ENCODE data around the gene GRM4.

GRM4 gene

DNA sequence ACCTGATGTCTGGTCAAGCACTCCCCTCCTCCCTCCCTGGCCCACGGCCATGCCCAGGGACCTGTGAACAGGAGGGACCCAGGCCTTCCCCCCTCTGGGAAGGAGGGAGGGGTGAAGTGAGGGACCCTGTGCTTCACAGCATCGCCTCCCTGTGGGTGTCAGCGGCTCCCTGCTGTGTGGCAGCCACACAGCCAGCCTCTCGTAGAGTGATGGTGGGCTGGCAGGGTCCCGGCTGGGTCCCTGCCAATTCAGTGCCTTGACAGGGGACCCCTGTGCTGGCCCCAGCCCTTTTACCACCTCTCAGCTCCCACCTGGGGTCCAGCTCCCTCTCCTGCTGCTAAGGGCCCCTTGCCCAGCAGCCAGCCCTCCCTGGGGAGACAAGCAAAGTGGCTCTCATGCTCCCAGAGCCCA, 31.3 kb upstream of the GRM4 start:
- Histone ChIP-seq H4K20me1 (ENCODE audit: insufficient read depth, low read length, poor library complexity, severe bottlenecking) (no peaks in the 10 kb centered on the region), H3F3A (ENCODE audit: low read depth) (no peaks in the 10 kb centered on the region), H3K4me3 (ENCODE audit: low read length, poor library complexity, severe bottlenecking) (no peak overlapping the region), H3K36me3 (ENCODE audit: insufficient read depth, low read length) (no peaks in the 10 kb centered on the region), H3K9me2 (replicated peaks; ENCODE audit: low read depth, low read length) (no peaks in the 10 kb centered on the region), H3K9me3 (ENCODE audit: insufficient read depth, low read depth, low read length) (no peaks in the 10 kb centered on the region), H2AFZ (ENCODE audit: low read length) (no peak overlapping the region), H3K27me3 (ENCODE audit: insufficient read depth, low read length, poor library complexity, severe bottlenecking) (no peaks in the 10 kb centered on the region), H3K9ac (ENCODE audit: low read depth, low read length, poor library complexity, severe bottlenecking) (no peak overlapping the region), H3K79me2 (ENCODE audit: insufficient read depth, low read length) (no peaks in the 10 kb centered on the region), H3K4me2 (ENCODE audit: low read depth, low read length, poor library complexity, severe bottlenecking) (no peak overlapping the region), H3K4me1 (ENCODE audit: insufficient read depth, low read length, poor library complexity, severe bottlenecking) (peaks cover 3% of the 10 kb centered on the region)
- TF ChIP-seq, protein P1, sequence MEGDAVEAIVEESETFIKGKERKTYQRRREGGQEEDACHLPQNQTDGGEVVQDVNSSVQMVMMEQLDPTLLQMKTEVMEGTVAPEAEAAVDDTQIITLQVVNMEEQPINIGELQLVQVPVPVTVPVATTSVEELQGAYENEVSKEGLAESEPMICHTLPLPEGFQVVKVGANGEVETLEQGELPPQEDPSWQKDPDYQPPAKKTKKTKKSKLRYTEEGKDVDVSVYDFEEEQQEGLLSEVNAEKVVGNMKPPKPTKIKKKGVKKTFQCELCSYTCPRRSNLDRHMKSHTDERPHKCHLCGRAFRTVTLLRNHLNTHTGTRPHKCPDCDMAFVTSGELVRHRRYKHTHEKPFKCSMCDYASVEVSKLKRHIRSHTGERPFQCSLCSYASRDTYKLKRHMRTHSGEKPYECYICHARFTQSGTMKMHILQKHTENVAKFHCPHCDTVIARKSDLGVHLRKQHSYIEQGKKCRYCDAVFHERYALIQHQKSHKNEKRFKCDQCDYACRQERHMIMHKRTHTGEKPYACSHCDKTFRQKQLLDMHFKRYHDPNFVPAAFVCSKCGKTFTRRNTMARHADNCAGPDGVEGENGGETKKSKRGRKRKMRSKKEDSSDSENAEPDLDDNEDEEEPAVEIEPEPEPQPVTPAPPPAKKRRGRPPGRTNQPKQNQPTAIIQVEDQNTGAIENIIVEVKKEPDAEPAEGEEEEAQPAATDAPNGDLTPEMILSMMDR (conservative IDR thresholded peaks at IDR 0.05; ENCODE audit: low read length), result no peak
- no peak for TF ChIP-seq EZH2phosphoT487 (IDR thresholded peaks at IDR 0.05; ENCODE audit: borderline replicate concordance)

DNA sequence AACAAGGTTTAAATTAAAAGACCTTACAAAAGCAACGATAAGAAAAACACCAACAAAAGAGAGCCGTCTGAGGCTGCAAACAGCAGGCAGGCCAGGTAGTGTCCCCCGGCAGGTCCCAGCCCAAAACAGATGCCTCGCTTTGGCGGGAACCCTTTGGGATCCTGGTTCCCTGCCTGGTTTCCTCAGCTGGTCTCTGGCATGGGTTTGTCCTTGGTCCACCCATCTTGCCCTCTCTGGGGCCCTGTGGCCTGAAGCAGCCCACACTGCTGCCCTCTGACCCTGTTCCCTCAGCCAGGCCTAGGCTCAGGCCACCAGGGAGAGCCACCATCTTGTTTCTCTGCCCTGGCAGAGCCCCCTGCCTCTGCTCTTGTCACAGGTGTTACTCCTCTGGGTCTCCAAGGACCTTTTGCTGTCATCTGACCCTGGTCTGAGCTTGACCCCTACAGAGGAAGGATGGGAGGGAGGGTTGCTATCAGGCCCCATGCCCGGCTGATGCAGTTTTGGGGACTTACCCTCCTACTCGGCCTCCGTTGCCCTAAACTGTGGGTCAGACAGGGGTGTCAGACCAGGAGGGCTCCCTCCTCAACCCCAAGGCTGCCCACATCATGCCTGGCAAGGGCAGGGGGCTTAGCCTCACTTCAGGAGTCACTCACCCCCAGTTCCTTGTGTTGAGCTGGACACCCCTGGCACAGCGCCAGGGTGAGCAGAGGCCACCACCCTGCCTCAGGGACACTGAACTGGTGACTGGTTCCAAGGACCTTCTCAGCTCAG, 30.6 kb upstream of the GRM4 start:
- H3K27me3 ChIP-seq (ENCODE audit: insufficient read depth, low read length, poor library complexity, severe bottlenecking), result no peaks in the 10 kb centered on the region
- H3F3A ChIP-seq (ENCODE audit: low read depth), result no peaks in the 10 kb centered on the region
- no peaks in the 10 kb centered on the region for H3K36me3 ChIP-seq (ENCODE audit: insufficient read depth, low read length)
- no peak overlapping the region for H2AFZ ChIP-seq (ENCODE audit: low read length)
- no peak overlapping the region for H3K9ac ChIP-seq (ENCODE audit: low read depth, low read length, poor library complexity, severe bottlenecking)
- H3K4me1 ChIP-seq (ENCODE audit: insufficient read depth, low read length, poor library complexity, severe bottlenecking), result no peaks in the 10 kb centered on the region
- H4K20me1 ChIP-seq (ENCODE audit: insufficient read depth, low read length, poor library complexity, severe bottlenecking), result no peaks in the 10 kb centered on the region
- no peak overlapping the region for H3K4me3 ChIP-seq (ENCODE audit: low read length, poor library complexity, severe bottlenecking)
- no peak overlapping the region for H3K4me2 ChIP-seq (ENCODE audit: low read depth, low read length, poor library complexity, severe bottlenecking)
- TF ChIP-seq, protein P1 (conservative IDR thresholded peaks at IDR 0.05; ENCODE audit: low read length), result no peak
- TF ChIP-seq EZH2phosphoT487 (IDR thresholded peaks at IDR 0.05; ENCODE audit: borderline replicate concordance), result no peak
- no peaks in the 10 kb centered on the region for H3K79me2 ChIP-seq (ENCODE audit: insufficient read depth, low read length)
- H3K9me2 ChIP-seq (replicated peaks; ENCODE audit: low read depth, low read length), result no peaks in the 10 kb centered on the region
- no peaks in the 10 kb centered on the region for H3K9me3 ChIP-seq (ENCODE audit: insufficient read depth, low read depth, low read length)

DNA sequence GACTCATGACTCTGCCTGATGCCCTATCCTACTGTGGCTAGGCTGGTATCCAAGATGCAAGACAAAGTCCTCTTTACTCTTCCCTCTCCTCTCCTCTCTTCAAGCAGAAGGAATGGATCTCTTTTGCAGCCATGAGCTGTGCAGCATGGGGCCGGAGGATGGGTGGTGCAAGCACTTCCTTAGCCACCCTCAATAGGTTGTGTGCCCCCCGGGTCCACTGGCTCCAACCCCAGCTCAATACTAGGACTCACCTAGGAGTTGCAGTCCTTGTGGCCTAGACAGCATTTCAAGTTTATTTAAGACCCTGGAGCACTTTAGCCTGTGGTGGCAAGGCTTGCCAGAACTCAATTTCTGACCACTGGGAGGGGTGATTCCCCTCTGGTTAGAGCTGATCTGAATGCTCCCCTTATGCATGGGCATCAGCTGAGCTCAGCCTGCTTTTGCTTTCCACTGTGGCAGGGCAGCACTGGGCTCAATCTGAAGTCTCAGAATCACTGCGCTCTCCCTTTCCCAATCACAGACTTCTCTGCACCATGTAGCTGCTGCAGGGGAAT, 29.0 kb upstream of the GRM4 start:
- no peaks in the 10 kb centered on the region for H3F3A ChIP-seq (ENCODE audit: low read depth)
- H3K9me2 ChIP-seq (replicated peaks; ENCODE audit: low read depth, low read length), result no peaks in the 10 kb centered on the region
- no peak overlapping the region for H2AFZ ChIP-seq (ENCODE audit: low read length)
- no peak overlapping the region for H3K4me2 ChIP-seq (ENCODE audit: low read depth, low read length, poor library complexity, severe bottlenecking)
- H3K9ac ChIP-seq (ENCODE audit: low read depth, low read length, poor library complexity, severe bottlenecking), result no peak overlapping the region
- no peaks in the 10 kb centered on the region for H4K20me1 ChIP-seq (ENCODE audit: insufficient read depth, low read length, poor library complexity, severe bottlenecking)
- no peaks in the 10 kb centered on the region for H3K27me3 ChIP-seq (ENCODE audit: insufficient read depth, low read length, poor library complexity, severe bottlenecking)
- TF ChIP-seq EZH2phosphoT487 (IDR thresholded peaks at IDR 0.05; ENCODE audit: borderline replicate concordance), result no peak
- TF ChIP-seq, protein P1 (conservative IDR thresholded peaks at IDR 0.05; ENCODE audit: low read length), result no peak
- no peaks in the 10 kb centered on the region for H3K9me3 ChIP-seq (ENCODE audit: insufficient read depth, low read depth, low read length)
- H3K36me3 ChIP-seq (ENCODE audit: insufficient read depth, low read length), result no peaks in the 10 kb centered on the region
- H3K4me3 ChIP-seq (ENCODE audit: low read length, poor library complexity, severe bottlenecking), result no peak overlapping the region
- H3K79me2 ChIP-seq (ENCODE audit: insufficient read depth, low read length), result no peaks in the 10 kb centered on the region
- H3K4me1 ChIP-seq (ENCODE audit: insufficient read depth, low read length, poor library complexity, severe bottlenecking), result no peaks in the 10 kb centered on the region
